22Rv1 (cell line): Measurements from ENCODE around the gene SEPSECS.

Experiments
- H3K27ac ChIP-seq: fragments of 450-650 bp; 2 replicates; pipeline ENCODE4 v1.5.1; 2017
- CTCF ChIP-seq: fragments of 450-650 bp; IDR thresholded peaks from 2 replicates; pipeline ENCODE4 v1.5.1; 2017; ENCODE audit warnings: mild to moderate bottlenecking
- ZFX ChIP-seq: fragments of 450-650 bp; IDR thresholded peaks from 2 replicates; pipeline ENCODE4 v1.6.1; 2017; ENCODE audit warnings: antibody characterized with exemption, borderline replicate concordance

SEPSECS gene

GRCh38 chr4:25131926-25132325 is 28.3 kb downstream of the SEPSECS start:
- TF ChIP-seq CTCF (no peak), ZFX (no peak)

DNA sequence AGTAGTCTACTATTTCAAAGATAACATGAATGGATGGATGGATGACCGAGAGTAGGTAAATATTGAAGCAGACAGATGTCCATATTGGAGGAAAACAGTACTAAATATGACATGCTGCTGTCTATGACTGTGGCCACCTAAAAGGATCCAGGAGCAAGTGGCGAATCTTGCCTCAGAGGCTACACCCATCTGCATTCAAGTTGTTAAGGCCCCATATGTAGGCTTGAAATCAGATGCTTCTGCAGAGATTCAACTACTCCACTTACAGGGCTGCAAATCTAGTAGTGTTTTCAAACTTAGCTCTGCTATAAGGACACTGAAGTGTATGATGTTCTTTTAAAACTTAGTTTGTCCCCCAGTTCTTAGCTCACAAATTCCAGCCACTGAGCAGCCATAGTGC is 28.9 kb downstream of the SEPSECS start:
- TF ChIP-seq ZFX, result no peak
- no peak for TF ChIP-seq CTCF
- no peak overlapping the region for H3K27ac ChIP-seq

More at GRCh38 chr4:25131926-25132325, 28.3 kb downstream of the SEPSECS start:
- no peak overlapping the region for H3K27ac ChIP-seq

- TF ChIP-seq CTCF (no peak), ZFX (no peak)
- no peak overlapping the region for H3K27ac ChIP-seq
Measured at GRCh38 chr4:25129917-25130316, 30.3 kb downstream of the SEPSECS start.

DNA sequence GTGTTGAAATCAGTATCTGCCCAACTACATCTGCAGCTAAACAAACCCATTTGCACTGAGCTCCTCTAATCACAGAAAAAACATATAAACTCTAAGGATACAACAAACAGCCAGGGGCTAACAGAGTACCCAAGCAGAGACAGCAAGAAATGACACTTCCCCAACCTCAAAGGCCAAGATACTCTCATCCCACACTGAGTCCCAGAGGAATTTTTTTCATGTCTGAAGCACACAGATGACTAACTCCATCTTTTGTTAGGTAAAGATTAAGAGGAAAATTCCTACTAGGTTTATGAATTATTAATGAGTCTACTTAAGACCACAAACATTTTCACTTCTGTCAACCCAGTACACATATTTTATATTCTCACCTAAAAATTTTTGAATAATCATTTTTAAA is 31.6 kb downstream of the SEPSECS start:
- TF ChIP-seq CTCF (no peak), ZFX (no peak)
- H3K27ac ChIP-seq, result no peak overlapping the region

DNA sequence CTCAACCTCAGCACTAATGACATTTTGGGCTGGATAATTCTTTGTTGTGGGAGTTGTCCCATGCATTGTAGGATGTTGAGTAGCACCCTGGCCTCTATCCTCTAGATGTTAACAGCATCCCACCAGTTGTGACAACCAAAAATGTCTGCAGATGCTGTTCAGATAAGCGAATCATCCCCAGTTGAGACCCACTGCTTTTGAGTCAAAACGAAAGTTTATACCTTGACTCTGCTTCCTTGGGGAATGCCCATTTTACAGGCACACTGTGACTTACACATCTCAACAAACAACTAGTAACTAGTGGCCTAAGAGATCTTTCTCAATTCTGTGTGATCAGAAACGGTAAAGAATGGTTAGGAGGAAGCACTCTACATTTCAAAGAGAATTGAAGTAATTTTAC is 37.0 kb downstream of the SEPSECS start:
- TF ChIP-seq CTCF (no peak), ZFX (no peak)
- H3K27ac ChIP-seq, result no peak overlapping the region

DNA sequence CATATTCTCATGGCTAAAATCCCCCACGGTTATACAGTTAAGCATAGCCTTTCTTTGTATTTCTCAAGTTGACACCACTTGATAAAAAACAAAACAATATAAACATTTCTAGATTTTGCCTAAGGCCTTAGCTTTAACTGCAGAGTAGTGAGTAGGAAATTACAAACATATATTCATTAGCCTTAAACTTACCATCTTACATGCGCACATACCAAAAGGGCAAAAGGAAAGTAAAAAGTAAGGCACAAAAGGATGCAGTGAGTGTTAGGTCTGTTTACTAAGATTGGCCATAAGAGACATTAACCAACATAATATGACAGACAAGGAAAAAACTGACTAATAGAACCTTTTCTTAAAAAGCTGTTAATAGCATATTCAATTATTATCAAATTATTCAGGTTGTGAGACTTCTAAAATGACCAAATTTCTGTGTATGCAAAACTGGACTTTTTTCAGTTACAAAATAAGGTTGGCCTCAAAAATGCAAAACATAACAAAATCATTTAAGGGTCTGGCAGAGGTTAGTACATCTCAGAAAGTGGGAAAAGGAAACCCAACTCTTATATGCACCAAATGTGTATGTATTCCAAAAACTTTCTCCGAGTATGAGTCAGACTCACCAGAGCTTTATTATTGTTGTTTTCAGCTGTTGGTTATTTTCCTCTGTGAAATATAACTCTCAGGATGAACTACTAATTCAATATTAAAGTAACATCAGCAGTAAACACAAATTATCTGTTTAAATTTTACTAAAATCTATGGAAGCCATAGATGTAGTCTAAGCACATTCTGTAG is 39.9 kb downstream of the SEPSECS start:
- TF ChIP-seq ZFX, result no peak
- no peak for TF ChIP-seq CTCF
- H3K27ac ChIP-seq, result no peak overlapping the region

GRCh38 chr4:25117716-25118472 is 42.4 kb downstream of the SEPSECS start:
- TF ChIP-seq ZFX (no peak), CTCF (no peak)
- no peak overlapping the region for H3K27ac ChIP-seq
